Tibial nerve (tissue), 4 donors: ENCODE results near the gene EFCAB12. TPM values are rescaled to one million over a fixed set of nuclear protein-coding genes. Genes with fewer than 3 reads are reported as not detected.

Experiments used
- DNase-seq, 2 donors: peaks; one replicate each; pipeline ENCODE4 v3.0.0-alpha.2; 2019; ENCODE audit warnings: low spot score in 2 of 2
- H3K27ac ChIP-seq, 4 donors: fragments of 200-600 bp; sonication (generic) in 3 of 4; one replicate each; pipeline ENCODE4 v1.5.1; 2017 to 2019; ENCODE audit warnings: mild to moderate bottlenecking in 1 of 4
- H3K27me3 ChIP-seq, 2 donors: fragments of 200-600 bp; sonication (generic) in 1 of 2; one replicate each; pipeline versions ENCODE4 v1.5.1 to v1.6.0; 2017 to 2019
- H3K36me3 ChIP-seq, 3 donors: fragments of 200-600 bp; sonication (generic); one replicate each; pipeline ENCODE4 v1.5.1; 2018 to 2019
- H3K4me1 ChIP-seq, 4 donors: fragments of 200-600 bp; sonication (generic) in 3 of 4; one replicate each; pipeline ENCODE4 v1.5.1; 2017 to 2019
- H3K4me3 ChIP-seq, 4 donors: fragments of 200-600 bp; sonication (generic) in 3 of 4; one replicate each; pipeline ENCODE4 v1.5.1; 2017 to 2019; ENCODE audit warnings: mild to moderate bottlenecking in 1 of 4, moderate library complexity in 1 of 4
- H3K9me3 ChIP-seq, 4 donors: fragments of 200-600 bp; sonication (generic) in 3 of 4; one replicate each; pipeline ENCODE4 v1.5.1; 2017 to 2019
- CTCF ChIP-seq, 5 experiments: fragments of 200-600 bp in 3 of 5; fragments of 450-650 bp in 2 of 5; sonication (generic) in 3 of 5; IDR thresholded peaks; one replicate each; pipeline ENCODE4 v1.5.1; 2016 to 2019; ENCODE audit warnings: antibody characterized with exemption in 5 of 5, mild to moderate bottlenecking in 3 of 5, moderate library complexity in 2 of 5
- EP300 ChIP-seq, 2 donors: sonication (generic); formaldehyde crosslinking; IDR thresholded peaks; one replicate each; pipeline ENCODE4 v1.6.1; 2017; ENCODE audit warnings: antibody characterized with exemption in 2 of 2, mild to moderate bottlenecking in 1 of 2
- POLR2A ChIP-seq, 2 donors: fragments of 450-650 bp; IDR thresholded peaks; one replicate each; pipeline ENCODE4 v1.6.1; 2017; ENCODE audit warnings: antibody characterized with exemption in 2 of 2, mild to moderate bottlenecking in 2 of 2, moderate library complexity in 2 of 2
- WGBS, 2 donors: methylation state at CpG; one replicate each; pipeline ENCODE4 v1.1.5; 2018; 5-methylcytosine and 5-hydroxymethylcytosine counted together
- total RNA-seq, 4 donors: library from RNA; depleted of rRNA; stranded (reverse); fragments of >200 nt; gene quantifications; one replicate each; pipeline ENCODE4 v1.1.0, GENCODE V29; 2016

The EFCAB12 gene
- total RNA-seq, 4 donors from 2014 or later = 0.22 to 2.2 (median 0.46) TPM

- Histone ChIP-seq H3K27me3 (no peaks in the 10 kb centered on the region), H3K4me3 (no peak overlapping the region), H3K9me3 (no peaks in the 10 kb centered on the region), H3K4me1 (no peaks in the 10 kb centered on the region), H3K36me3 (no peaks in the 10 kb centered on the region), H3K27ac (no peak overlapping the region)
- DNase-seq = no peak
- 76 to 78% methylated on average over 7 to 8 of the region's 8 CpGs for WGBS, 2 donors
- no peak for TF ChIP-seq EP300 (IDR thresholded peaks at IDR 0.05)
- no peak for TF ChIP-seq POLR2A (IDR thresholded peaks at IDR 0.05)
Measured at GRCh38 chr3:129404130-129404529, 24.3 kb downstream of the EFCAB12 start.

- Histone ChIP-seq H3K36me3 (no peaks in the 10 kb centered on the region), H3K4me1 (peaks cover 0 to 4% (median 2%) of the 10 kb centered on the region in 4 donors), H3K4me3 (no peak overlapping the region), H3K27me3 (no peaks in the 10 kb centered on the region), H3K9me3 (no peaks in the 10 kb centered on the region), H3K27ac (no peak overlapping the region)
- DNase-seq = no peak
- TF ChIP-seq POLR2A (IDR thresholded peaks at IDR 0.05) (no peak), EP300 (IDR thresholded peaks at IDR 0.05) (no peak)
- WGBS, 2 donors = 66 to 80% methylated on average over 5 to 7 of the region's 7 CpGs
Measured at GRCh38 chr3:129403450-129403849, 25.0 kb downstream of the EFCAB12 start.

- peaks cover 0 to 12% (median 10%) of the 10 kb centered on the region in 4 donors for H3K4me1 ChIP-seq
- no peak overlapping the region for H3K4me3 ChIP-seq
- H3K36me3 ChIP-seq = no peaks in the 10 kb centered on the region
- no peak for DNase-seq
- 86 to 88% methylated on average over 4 of the region's 4 CpGs for WGBS, 2 donors
- H3K27me3 ChIP-seq = no peaks in the 10 kb centered on the region
- no peak overlapping the region for H3K27ac ChIP-seq
- no peaks in the 10 kb centered on the region for H3K9me3 ChIP-seq
- TF ChIP-seq POLR2A (IDR thresholded peaks at IDR 0.05) (no peak), CTCF (IDR thresholded peaks at IDR 0.05) (no peak), EP300 (IDR thresholded peaks at IDR 0.05) (no peak)
Measured at GRCh38 chr3:129402616-129403015, 25.8 kb downstream of the EFCAB12 start.

- Histone ChIP-seq H3K9me3 (no peaks in the 10 kb centered on the region), H3K27ac (no peak overlapping the region), H3K36me3 (peaks cover 0 to 4% (median 0%) of the 10 kb centered on the region in 3 donors), H3K4me1 (peaks cover 0 to 16% (median 13%) of the 10 kb centered on the region in 4 donors), H3K27me3 (no peaks in the 10 kb centered on the region), H3K4me3 (no peak overlapping the region)
- WGBS, 2 donors = 81 to 83% methylated on average over 7 of the region's 7 CpGs
- no peak for DNase-seq
- TF ChIP-seq CTCF (IDR thresholded peaks at IDR 0.05) (no peak), POLR2A (IDR thresholded peaks at IDR 0.05) (no peak), EP300 (IDR thresholded peaks at IDR 0.05) (no peak)
Measured at GRCh38 chr3:129402210-129402609, 26.2 kb downstream of the EFCAB12 start.

GRCh38 chr3:129399895-129400357 is 28.5 kb downstream of the EFCAB12 start:
- Histone ChIP-seq H3K4me1 (peaks cover 0 to 37% (median 14%) of the 10 kb centered on the region in 4 donors), H3K9me3 (no peaks in the 10 kb centered on the region), H3K36me3 (peaks cover 0 to 25% (median 0%) of the 10 kb centered on the region in 3 donors), H3K27me3 (no peaks in the 10 kb centered on the region), H3K27ac (peak overlapping the region; percentile 83 to 94 (median 92)), H3K4me3 (peak overlapping the region; percentile 69 to 83 (median 74))
- TF ChIP-seq CTCF (IDR thresholded peaks at IDR 0.05) (no peak), EP300 (IDR thresholded peaks at IDR 0.05) (peak in 1 of 2 donors; percentile 54), POLR2A (IDR thresholded peaks at IDR 0.05) (peak in 1 of 2 donors; percentile 43)
- DNase-seq = peak in 1 of 2 donors; percentile 13
- 48 to 50% methylated on average over 8 of the region's 8 CpGs for WGBS, 2 donors

- 0% methylated on average over 25 of the region's 25 CpGs for WGBS, 2 donors
- H3K27ac ChIP-seq = peak overlapping the region; percentile 83 to 94 (median 92)
- DNase-seq = peak; percentile 57 to 83
- peaks cover 0 to 29% (median 0%) of the 10 kb centered on the region in 3 donors for H3K36me3 ChIP-seq
- H3K27me3 ChIP-seq = no peaks in the 10 kb centered on the region
- TF ChIP-seq EP300 (IDR thresholded peaks at IDR 0.05) (peak; percentile 68 to 73), POLR2A (IDR thresholded peaks at IDR 0.05) (no peak), CTCF (IDR thresholded peaks at IDR 0.05) (peak; percentile 84 to 90 (median 88))
- peak overlapping the region; percentile 69 to 83 (median 74) for H3K4me3 ChIP-seq
- H3K9me3 ChIP-seq = no peaks in the 10 kb centered on the region
- H3K4me1 ChIP-seq = peaks cover 0 to 37% (median 14%) of the 10 kb centered on the region in 4 donors
Measured at GRCh38 chr3:129399145-129399894, 29.1 kb downstream of the EFCAB12 start.
